HG03103 (cell line): ENCODE results near the gene ADGRG1.

Experiments used
- ATAC-seq: cut with Tn5 transposase; IDR thresholded peaks from one replicate; pipeline ENCODE4 v1.9.1; 2021; ENCODE audit warnings: low read depth; ENCODE audit not compliant: unreplicated experiment

The ADGRG1 gene

DNA sequence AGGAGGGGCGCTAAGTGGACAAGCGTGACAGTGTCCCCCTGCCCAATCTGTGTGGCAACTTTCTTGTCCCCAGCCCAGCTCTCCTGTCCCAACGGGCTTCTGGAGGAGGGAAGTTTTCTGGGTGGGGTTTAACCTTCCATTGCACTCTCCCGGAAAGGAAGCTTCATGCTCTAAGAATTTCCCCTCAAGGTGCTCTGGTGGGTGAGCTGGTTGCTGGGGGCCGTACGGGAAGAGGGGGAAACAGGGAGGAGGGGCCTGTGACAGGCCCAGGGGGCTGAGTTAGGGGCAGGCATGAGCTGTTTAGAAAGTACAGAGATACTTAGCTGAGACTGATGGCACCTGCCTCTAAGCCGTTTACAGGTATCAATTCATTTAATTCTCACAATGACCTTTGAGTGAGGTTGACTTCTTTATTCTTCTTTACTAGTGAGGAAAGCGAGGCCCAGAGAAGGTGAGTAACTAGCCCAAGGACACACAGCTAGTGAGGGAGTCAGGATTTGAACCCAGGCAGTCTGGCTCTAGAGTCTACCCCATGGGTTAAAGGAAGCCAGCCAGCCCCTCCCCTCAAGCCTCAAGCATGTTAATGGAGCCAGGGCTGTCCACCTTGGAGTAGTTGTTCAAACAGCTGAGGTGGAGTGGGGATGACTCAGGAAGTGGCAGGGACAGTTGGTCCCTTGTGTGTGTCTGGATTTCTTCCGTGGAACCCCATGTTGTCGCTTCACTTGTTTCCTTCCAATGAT, 18.9 kb downstream of the ADGRG1 start:
- no peak for ATAC-seq

GRCh38 chr16:57648125-57648524, 19.7 kb downstream of the ADGRG1 start:
- no peak for ATAC-seq

DNA sequence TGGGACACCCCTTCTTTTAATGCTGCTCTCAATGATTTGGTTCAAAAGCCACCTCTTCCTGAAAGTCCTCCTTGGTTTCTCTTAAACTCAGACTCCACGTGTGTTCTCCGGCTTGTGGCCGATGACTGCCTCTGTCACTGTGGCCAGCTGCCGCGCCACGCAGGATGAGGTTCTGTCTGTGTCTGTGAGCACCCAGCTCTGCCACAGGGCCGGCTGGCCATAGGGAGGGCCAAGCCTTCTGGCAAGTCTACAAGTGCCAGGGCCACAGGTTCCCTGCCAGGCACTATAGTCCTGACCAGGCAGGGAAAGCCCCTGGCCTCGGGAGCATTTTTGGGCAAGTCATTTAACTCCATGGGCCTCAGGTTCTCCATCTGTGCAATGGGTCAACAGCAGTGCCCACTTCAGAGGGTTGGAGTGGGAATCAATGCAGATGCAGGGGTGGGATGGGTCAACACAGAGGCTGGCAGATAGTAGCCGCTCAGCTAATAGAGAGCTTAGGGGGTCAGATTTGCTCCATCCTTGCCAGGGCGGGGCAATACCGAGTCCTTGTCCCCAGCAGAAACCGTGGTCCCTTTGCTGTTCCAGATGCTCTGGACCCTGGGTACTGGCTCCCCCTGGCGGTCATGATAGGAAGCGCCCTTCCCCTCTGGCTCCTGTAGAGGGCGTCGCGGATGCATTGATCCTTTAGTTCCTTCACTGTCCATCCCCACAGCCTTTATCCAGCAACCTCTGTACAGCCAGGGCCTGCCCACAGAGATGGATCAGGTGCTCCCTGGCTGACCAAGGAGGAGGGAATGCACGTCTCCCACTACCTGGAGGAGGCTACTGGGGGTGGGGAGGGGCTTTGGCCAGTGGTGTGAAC, 20.4 kb downstream of the ADGRG1 start:
- ATAC-seq = peak; percentile 54

DNA sequence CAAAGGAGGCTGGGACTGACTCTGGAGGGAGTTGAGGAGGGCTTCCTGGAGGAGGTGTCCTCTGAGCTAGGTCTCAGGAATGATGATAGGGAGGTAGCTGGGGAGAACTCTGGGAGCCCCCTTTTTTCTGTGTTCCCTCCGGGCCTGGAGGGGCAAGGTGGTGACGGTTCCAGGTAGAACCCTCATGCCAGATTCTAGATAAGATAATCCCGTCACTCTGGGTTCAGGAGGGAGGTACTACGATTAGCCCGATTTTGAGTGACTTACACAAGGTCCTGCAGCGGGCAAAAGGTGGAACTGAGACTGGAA, 21.0 kb downstream of the ADGRG1 start:
- ATAC-seq = no peak

DNA sequence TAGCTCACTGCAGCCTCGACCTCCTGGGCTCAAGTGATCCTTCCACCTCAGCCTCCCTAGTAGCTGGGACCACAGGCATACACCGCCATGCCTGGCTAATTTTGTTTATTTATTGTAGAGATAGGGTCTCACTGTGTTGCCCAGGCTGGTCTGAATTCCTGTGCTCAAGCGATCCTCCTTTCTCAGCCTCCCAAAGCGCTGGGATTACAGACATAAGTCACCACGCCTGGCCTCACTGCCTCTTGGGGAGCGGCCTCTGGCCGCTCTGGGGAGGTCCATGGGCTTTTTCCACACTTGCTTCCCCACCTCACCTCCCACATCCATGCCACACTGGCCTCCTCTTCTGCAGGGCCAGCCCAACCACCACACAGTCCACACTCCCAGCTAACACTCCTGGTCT, 21.4 kb downstream of the ADGRG1 start:
- ATAC-seq = no peak

DNA sequence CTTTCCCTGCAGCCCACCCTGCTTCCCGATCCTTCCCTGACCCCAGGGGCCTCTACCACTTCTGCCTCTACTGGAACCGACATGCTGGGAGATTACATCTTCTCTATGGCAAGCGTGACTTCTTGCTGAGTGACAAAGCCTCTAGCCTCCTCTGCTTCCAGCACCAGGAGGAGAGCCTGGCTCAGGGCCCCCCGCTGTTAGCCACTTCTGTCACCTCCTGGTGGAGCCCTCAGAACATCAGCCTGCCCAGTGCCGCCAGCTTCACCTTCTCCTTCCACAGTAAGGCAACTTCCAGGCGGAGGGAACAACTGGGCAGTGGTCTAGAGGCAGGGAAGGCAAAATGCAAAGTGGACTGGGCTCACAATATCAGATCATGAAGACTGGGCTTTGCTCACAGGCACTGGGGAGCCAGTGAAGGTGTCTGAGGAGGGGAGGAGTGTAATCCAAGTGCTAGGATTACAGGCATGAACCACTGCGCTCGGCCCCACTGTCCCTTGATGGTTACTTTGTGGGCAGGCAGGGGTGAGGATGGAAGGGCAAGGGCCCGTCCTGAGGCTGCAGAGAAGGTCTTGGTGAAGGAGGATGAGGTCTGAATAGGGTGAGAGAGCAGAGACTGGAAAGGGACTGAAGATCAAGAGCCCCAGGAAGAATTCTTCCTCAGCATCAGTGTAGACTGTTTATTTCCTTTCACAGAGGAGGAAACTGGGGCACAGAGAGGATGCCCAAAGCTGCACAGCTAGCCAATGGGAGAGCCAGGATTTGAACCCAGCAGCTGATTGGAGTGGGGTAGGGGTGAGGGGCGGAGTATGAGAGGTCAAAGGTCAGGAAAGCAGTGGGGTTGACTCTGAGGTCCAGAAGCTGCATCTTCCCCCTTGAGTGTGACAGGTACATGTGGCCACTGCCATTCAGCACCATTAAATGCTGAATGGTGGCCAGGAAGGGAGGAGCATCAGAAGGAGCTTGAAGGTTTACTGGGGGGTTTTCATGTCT, 23.2 kb downstream of the ADGRG1 start:
- ATAC-seq = no peak

DNA sequence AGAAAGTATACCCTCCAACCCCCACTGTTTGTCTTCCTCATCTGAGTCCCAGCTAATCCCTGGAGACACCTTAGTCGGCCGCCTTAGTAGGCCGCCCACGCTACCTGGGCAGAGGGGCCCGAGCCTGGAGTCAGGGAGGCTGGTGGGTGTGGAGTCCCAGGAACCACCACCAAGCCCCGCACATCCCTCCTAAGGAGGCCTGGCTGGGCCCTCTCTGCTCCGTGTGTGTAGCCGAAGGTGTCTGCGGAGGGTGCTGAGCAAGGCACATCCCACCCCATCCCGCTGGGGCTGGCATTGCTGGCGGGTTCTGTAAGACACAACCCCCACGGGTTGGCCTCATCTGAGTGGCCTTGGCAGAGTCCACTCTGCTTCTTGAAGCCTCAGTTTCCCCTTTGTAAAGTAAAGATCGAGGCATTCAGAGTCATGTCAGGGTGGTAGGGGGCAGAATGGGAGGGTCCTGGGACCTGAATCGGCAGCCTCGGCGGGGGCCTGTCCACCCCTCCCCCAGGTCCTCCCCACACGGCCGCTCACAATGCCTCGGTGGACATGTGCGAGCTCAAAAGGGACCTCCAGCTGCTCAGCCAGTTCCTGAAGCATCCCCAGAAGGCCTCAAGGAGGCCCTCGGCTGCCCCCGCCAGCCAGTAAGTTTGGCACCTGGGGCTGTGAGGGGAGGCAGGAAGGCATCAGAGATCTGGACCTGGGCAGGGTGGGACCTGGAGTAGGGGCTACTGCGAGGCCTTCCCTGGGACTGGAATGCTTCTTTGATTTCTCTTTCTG, 24.5 kb downstream of the ADGRG1 start:
- no peak for ATAC-seq

DNA sequence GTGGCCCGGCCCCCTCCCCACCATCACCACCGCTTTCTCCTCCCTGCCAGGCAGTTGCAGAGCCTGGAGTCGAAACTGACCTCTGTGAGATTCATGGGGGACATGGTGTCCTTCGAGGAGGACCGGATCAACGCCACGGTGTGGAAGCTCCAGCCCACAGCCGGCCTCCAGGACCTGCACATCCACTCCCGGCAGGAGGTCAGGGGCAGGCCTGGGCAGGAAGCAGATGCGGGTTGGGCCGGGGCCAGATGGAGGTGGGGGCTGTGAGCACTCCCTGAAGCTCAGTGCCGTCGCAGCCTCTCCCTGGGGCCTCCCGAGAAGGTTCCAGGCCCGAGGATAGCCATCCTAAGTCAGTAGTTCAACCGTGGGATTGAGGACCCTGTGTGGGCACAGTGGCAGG, 25.5 kb downstream of the ADGRG1 start:
- ATAC-seq = no peak

DNA sequence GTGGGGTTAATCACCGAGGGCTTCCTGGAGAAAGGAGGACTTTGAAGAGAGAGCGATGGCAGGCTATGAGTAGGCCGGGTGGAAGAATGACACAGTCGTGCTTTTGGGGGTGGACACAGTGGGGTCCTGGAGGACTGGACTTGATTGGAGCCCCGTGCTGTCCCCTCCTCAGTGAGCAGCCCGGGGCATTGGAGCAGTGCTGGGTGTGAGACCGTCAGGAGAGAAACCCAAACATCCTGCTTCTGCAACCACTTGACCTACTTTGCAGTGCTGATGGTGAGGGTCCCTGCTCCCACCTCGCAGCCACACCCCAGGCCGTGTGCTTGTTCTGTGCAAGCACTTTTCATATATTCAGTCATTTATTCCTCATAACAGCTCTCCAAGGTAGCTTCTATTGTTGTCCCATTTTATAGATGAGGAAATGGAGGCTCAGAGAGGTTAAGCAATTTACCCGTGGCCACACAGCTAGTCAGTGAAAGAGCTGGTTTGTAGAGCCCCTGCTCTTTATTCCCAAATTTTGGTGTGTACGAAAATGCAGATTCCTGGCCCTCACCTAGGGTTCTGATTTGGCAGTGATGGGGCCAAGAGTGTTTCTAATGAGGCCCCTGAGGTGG, 28.0 kb downstream of the ADGRG1 start:
- ATAC-seq = no peak

DNA sequence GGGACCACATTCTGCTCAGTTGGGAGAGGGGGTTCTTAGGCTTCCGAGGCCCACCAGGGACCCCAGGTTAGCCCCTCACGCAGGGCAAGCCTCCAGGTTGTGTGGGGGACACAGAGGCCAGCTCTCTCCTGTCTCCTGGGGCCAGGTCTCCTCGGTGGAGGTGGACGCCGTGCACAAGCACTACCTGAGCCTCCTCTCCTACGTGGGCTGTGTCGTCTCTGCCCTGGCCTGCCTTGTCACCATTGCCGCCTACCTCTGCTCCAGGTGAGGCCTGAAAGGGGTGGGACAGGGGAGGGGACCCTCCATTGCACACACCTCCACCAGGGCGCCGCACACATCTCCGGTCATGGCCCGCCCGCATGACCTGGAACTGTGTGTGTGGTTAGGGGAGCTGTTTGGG, 28.8 kb downstream of the ADGRG1 start:
- no peak for ATAC-seq

DNA sequence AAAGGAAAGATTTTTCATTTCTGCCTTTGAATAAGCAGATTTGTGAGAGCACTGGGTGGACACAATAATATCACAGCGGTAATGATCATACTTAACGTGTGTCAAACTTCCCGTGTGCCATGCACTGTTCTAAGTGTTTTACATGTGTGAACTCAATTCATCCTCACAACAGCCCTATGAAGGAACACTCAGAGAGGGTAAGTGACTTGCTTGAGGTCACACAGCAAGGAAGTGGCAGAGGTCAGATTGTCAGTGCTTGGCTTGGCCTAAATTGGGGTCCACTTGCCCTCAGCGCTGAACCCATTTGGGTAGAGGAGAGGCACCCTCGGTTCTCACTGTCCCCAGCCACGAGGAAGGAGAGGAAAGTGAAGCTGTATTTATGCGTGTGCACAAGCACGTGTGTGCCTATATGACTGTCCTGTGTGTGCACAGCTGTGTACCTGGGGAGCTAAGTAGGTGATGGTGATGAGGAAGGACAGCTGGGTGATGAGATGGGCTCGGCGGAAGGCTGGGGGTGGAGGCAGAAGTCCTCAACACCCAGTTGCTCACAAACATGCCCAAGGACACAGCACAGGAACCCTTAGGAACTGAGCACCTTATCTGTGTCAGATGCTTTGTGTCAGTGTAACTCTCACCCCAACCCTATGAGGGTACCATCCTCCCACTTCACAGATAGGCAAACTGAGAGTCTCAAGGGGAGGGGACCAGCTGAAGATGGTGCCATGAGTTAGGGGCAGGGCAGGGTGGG, 29.9 kb downstream of the ADGRG1 start:
- no peak for ATAC-seq

DNA sequence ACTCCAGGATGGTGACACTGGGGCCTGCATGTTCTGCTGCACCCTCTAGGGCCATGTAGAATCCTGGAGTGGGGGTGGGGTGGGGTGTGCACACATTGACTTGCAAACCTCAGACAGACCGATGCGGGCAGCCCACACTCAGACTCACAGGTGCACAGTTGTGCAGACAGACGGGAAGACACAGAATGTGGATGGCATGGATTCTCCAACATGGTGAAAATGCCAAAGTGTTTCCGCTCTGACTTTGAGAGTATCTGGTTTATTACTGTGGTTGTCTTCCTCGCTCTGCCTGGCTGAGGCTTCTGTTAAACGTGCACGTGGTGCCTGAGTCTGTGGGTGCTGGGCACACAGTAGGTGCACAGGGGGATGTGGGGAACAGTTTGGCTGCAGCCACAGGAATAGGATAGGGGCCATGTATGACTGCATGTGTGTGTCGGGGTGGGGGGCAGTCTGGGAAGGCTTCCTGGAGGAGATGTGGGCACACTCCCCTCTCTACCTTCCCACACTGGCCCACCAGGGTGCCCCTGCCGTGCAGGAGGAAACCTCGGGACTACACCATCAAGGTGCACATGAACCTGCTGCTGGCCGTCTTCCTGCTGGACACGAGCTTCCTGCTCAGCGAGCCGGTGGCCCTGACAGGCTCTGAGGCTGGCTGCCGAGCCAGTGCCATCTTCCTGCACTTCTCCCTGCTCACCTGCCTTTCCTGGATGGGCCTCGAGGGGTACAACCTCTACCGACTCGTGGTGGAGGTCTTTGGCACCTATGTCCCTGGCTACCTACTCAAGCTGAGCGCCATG, 30.6 kb downstream of the ADGRG1 start:
- no peak for ATAC-seq

- no peak for ATAC-seq
Measured at GRCh38 chr16:57660715-57661463, 32.5 kb downstream of the ADGRG1 start.

- ATAC-seq = no peak
Measured at GRCh38 chr16:57661510-57661909, 33.1 kb downstream of the ADGRG1 start.

GRCh38 chr16:57661936-57662906, 33.8 kb downstream of the ADGRG1 start:
- ATAC-seq = no peak

DNA sequence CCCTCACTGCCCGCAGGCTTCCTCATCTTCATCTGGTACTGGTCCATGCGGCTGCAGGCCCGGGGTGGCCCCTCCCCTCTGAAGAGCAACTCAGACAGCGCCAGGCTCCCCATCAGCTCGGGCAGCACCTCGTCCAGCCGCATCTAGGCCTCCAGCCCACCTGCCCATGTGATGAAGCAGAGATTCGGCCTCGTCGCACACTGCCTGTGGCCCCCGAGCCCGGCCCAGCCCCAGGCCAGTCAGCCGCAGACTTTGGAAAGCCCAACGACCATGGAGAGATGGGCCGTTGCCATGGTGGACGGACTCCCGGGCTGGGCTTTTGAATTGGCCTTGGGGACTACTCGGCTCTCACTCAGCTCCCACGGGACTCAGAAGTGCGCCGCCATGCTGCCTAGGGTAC, 35.0 kb downstream of the ADGRG1 start:
- no peak for ATAC-seq
